Caki2 (cell line): ENCODE measurements around the gene ADGRF4. TPM values are rescaled to one million over a fixed set of nuclear protein-coding genes. Genes with fewer than 3 reads are reported as not detected.

Experiments used
- total RNA-seq: library from RNA; depleted of rRNA; stranded (reverse); fragments of >200 nt; shearing (Covaris generic); gene quantifications from 2 replicates; pipeline ENCODE4 v1.2.3, GENCODE V29; 2014; ENCODE audit warnings: low replicate concordance; rRNA removed

Gene ADGRF4
- total RNA-seq, 1 experiment from 2014 or later = 3.9 TPM

Other genes starting within 250 kb of the ADGRF4 start
- gene CD2AP, start 220.8 kb upstream of the ADGRF4 start, total RNA-seq = 46.0 and 53.2 TPM in 2 replicates
- gene OPN5, start 83.5 kb downstream of the ADGRF4 start, total RNA-seq = not detected in 2 replicates